ENCODE results near the gene SESTD1.

- no peak for TF ChIP-seq EZH2phosphoT487 (IDR thresholded peaks at IDR 0.05; ENCODE audit: borderline replicate concordance)
- TF ChIP-seq, protein P1, sequence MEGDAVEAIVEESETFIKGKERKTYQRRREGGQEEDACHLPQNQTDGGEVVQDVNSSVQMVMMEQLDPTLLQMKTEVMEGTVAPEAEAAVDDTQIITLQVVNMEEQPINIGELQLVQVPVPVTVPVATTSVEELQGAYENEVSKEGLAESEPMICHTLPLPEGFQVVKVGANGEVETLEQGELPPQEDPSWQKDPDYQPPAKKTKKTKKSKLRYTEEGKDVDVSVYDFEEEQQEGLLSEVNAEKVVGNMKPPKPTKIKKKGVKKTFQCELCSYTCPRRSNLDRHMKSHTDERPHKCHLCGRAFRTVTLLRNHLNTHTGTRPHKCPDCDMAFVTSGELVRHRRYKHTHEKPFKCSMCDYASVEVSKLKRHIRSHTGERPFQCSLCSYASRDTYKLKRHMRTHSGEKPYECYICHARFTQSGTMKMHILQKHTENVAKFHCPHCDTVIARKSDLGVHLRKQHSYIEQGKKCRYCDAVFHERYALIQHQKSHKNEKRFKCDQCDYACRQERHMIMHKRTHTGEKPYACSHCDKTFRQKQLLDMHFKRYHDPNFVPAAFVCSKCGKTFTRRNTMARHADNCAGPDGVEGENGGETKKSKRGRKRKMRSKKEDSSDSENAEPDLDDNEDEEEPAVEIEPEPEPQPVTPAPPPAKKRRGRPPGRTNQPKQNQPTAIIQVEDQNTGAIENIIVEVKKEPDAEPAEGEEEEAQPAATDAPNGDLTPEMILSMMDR (conservative IDR thresholded peaks at IDR 0.05; ENCODE audit: low read length) = no peak
These were observed 134.1 kb downstream of the SESTD1 start for GRCh38 chr2:179130560-179130959.

All from Loucy (cell line).